ENCODE measurements around the gene NLGN2. TPM values are rescaled to one million over a fixed set of nuclear protein-coding genes. Genes with fewer than 3 reads are reported as not detected.
A peak's percentile ranks its signal among the peaks of the same experiment; 100 is the strongest.

Gene NLGN2
- total RNA-seq, 1 donor from 2014 or later = 97.5 TPM

DNA sequence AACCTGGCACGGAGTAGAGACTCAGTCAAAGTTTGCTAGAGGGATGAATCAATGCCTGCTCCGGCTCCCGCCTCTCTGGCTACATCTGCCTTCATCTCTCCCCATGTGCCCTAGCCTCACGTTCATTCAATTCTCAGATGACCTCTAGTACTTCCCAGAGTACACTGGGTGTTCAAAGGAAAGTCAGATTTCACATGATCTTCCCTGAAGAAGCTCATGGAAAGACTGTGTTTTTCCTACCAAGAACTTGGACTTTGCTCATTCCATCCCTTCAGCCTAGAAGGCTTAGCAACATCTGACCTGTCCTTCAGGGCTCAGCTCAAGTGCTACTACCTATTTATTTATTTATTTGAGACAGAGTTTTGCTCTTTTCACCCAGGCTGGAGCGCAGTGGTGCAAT lies 37.8 kb upstream of the NLGN2 start:
- H3K36me3 Mint-ChIP-seq = no peaks in the 10 kb centered on the region
- TF ChIP-seq CTCF (IDR thresholded peaks at IDR 0.05; ENCODE audit: unreplicated experiment) = no peak
- peaks cover 6% of the 10 kb centered on the region for H3K27me3 Mint-ChIP-seq (ENCODE audit: low read depth)
- no peaks in the 10 kb centered on the region for H3K9me3 Mint-ChIP-seq
- no peak overlapping the region for H3K27ac Mint-ChIP-seq
- no peak for DNase-seq (ENCODE audit: low spot score in 2 of 2, unreplicated experiment in 2 of 2)
- H3K4me1 Mint-ChIP-seq = no peaks in the 10 kb centered on the region
- no peak overlapping the region for H3K4me3 Mint-ChIP-seq

DNA sequence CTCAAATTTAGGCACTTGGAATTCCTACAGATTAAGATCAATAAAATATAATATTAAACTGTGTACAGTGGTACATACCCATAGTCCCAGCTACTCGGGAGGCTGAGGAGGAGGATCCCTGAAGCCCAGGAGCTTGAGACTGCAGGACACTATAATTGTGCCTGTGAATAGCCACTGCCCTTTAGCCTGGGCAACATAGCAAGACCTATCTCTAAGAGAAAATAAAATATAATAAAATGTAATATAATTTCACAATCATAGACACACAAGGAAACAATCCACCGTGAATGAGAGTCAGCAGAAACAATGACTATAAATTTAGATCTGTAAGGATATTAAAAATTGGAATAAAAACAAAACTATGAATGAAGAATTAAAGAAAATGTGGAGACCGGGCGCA lies 36.8 kb upstream of the NLGN2 start:
- no peak for TF ChIP-seq CTCF (IDR thresholded peaks at IDR 0.05; ENCODE audit: unreplicated experiment)
- DNase-seq (ENCODE audit: low spot score in 2 of 2, unreplicated experiment in 2 of 2) = no peak
- no peak overlapping the region for H3K4me3 Mint-ChIP-seq
- no peak overlapping the region for H3K27ac Mint-ChIP-seq
- H3K36me3 Mint-ChIP-seq = no peaks in the 10 kb centered on the region
- H3K9me3 Mint-ChIP-seq = no peaks in the 10 kb centered on the region
- no peaks in the 10 kb centered on the region for H3K4me1 Mint-ChIP-seq
- H3K27me3 Mint-ChIP-seq (ENCODE audit: low read depth) = peaks cover 6% of the 10 kb centered on the region

GRCh38 chr17:7374353-7374752 lies 33.3 kb upstream of the NLGN2 start:
- H3K27me3 Mint-ChIP-seq (ENCODE audit: low read depth) = peaks cover 10% of the 10 kb centered on the region
- peaks cover 3% of the 10 kb centered on the region for H3K36me3 Mint-ChIP-seq
- no peak overlapping the region for H3K27ac Mint-ChIP-seq
- no peak for DNase-seq (ENCODE audit: low spot score in 2 of 2, unreplicated experiment in 2 of 2)
- no peaks in the 10 kb centered on the region for H3K4me1 Mint-ChIP-seq
- H3K4me3 Mint-ChIP-seq = no peak overlapping the region
- H3K9me3 Mint-ChIP-seq = peaks cover 5% of the 10 kb centered on the region
- no peak for TF ChIP-seq CTCF (IDR thresholded peaks at IDR 0.05; ENCODE audit: unreplicated experiment)

- H3K4me3 Mint-ChIP-seq = no peak overlapping the region
- TF ChIP-seq CTCF (IDR thresholded peaks at IDR 0.05; ENCODE audit: unreplicated experiment) = no peak
- H3K9me3 Mint-ChIP-seq = peaks cover 6% of the 10 kb centered on the region
- H3K36me3 Mint-ChIP-seq = peaks cover 3% of the 10 kb centered on the region
- peaks cover 37% of the 10 kb centered on the region for H3K27me3 Mint-ChIP-seq (ENCODE audit: low read depth)
- DNase-seq (ENCODE audit: low spot score in 2 of 2, unreplicated experiment in 2 of 2) = no peak
- H3K27ac Mint-ChIP-seq = no peak overlapping the region
- H3K4me1 Mint-ChIP-seq = peaks cover 15% of the 10 kb centered on the region
Measured at GRCh38 chr17:7379134-7379533, 28.5 kb upstream of the NLGN2 start.

- Mint-ChIP-seq H3K4me3 (peak overlapping the region; percentile 79), H3K27ac (peak overlapping the region; percentile 82), H3K36me3 (peaks cover 4% of the 10 kb centered on the region), H3K9me3 (peaks cover 6% of the 10 kb centered on the region), H3K27me3 (ENCODE audit: low read depth) (peaks cover 41% of the 10 kb centered on the region), H3K4me1 (peaks cover 15% of the 10 kb centered on the region)
- no peak for TF ChIP-seq CTCF (IDR thresholded peaks at IDR 0.05; ENCODE audit: unreplicated experiment)
- DNase-seq (ENCODE audit: low spot score in 2 of 2, unreplicated experiment in 2 of 2) = peak in 1 of 2 experiments; percentile 56
Measured at GRCh38 chr17:7380321-7380720, 27.3 kb upstream of the NLGN2 start.
